Activated naive CD4-positive, alpha-beta T cell treated with anti-CD3 and anti-CD28 coated beads for 36 hours (primary cell): ENCODE measurements around the gene RAPGEF1. TPM values are rescaled to one million over a fixed set of nuclear protein-coding genes. Genes with fewer than 3 reads are reported as not detected.
A peak's percentile ranks its signal among the peaks of the same experiment; 100 is the strongest.

Experiments
- CTCF ChIA-PET: fragments of 350-600 bp; sonication (Branson Sonifier 250); formaldehyde crosslinking; loops from one replicate; lab custom pipeline; 2021; ENCODE audit warnings: antibody characterized with exemption; lab: Charles Lee
- DNase-seq: peaks from one replicate; pipeline ENCODE4 v3.0.0-alpha.2; 2020
- H3K27ac Mint-ChIP-seq: one replicate; pipeline ENCODE4 v1.8.0; 2021; ENCODE audit warnings: mild to moderate bottlenecking, mixed read lengths
- H3K27me3 Mint-ChIP-seq: one replicate; pipeline ENCODE4 v1.8.0; 2021; ENCODE audit warnings: low read depth, mixed read lengths
- H3K36me3 Mint-ChIP-seq: one replicate; pipeline ENCODE4 v1.8.0; 2021; ENCODE audit warnings: low read depth, mixed read lengths
- H3K4me1 Mint-ChIP-seq: one replicate; pipeline ENCODE4 v1.8.0; 2021; ENCODE audit warnings: low read depth, mixed read lengths
- H3K4me3 Mint-ChIP-seq: one replicate; pipeline ENCODE4 v1.8.0; 2021; ENCODE audit warnings: mild to moderate bottlenecking, moderate library complexity, mixed read lengths
- H3K9me3 Mint-ChIP-seq: one replicate; pipeline ENCODE4 v1.8.0; 2021; ENCODE audit warnings: mixed read lengths
- intact Hi-C: fragments of 100-400 bp; cut with micrococcal nuclease; formaldehyde crosslinking; loops from one replicate; pipeline ENCODE4 v1.15.1; 2023
- total RNA-seq, 2 experiments: library from RNA; stranded (reverse); gene quantifications; one replicate each; pipeline ENCODE4 v1.2.3, GENCODE V29; 2021

Gene RAPGEF1
- total RNA-seq, 2 experiments from 2014 or later = 55.9 to 59.9 TPM

GRCh38 chr9:131545786-131546335 lies 194.0 kb downstream of the RAPGEF1 start:
- intact Hi-C loops = no loop called here
- CTCF ChIA-PET = interaction anchor here (1.1 to 1.8 kb wide), 2 partner anchors 39 to 45 kb away, joined by 3 to 6 read pairs; no protein-coding TSS in a partner anchor
- no peak overlapping the region for H3K27ac Mint-ChIP-seq
- peak overlapping the region; percentile 35 for H3K4me3 Mint-ChIP-seq
- H3K27me3 Mint-ChIP-seq = peaks cover 47% of the 10 kb centered on the region
- H3K36me3 Mint-ChIP-seq = peaks cover 8% of the 10 kb centered on the region
- peaks cover 13% of the 10 kb centered on the region for H3K4me1 Mint-ChIP-seq
- H3K9me3 Mint-ChIP-seq = peaks cover 19% of the 10 kb centered on the region
- DNase-seq = no peak

- DNase-seq = no peak
- Mint-ChIP-seq H3K36me3 (peaks cover 8% of the 10 kb centered on the region), H3K4me1 (peaks cover 16% of the 10 kb centered on the region), H3K27ac (no peak within 1 kb of the TSS), H3K27me3 (peaks cover 44% of the 10 kb centered on the region), H3K9me3 (peaks cover 19% of the 10 kb centered on the region), H3K4me3 (peak within 1 kb of the TSS; percentile 65)
- intact Hi-C loops = no loop called here
- CTCF ChIA-PET = interaction anchor here (1.1 to 1.8 kb wide), 2 partner anchors 40 to 44 kb away, joined by 3 to 6 read pairs; no protein-coding TSS in a partner anchor
These were observed 194.7 kb downstream of the RAPGEF1 start, which contains the start of gene PRRT1B for GRCh38 chr9:131545003-131545785. Gene PRRT1B, plus strand, starts transcription at chr9:131545523. Its CDS starts 93 bp downstream, at chr9:131545616.

GRCh38 chr9:131543141-131543540 lies 196.7 kb downstream of the RAPGEF1 start:
- Mint-ChIP-seq H3K9me3 (peaks cover 19% of the 10 kb centered on the region), H3K4me1 (peaks cover 22% of the 10 kb centered on the region), H3K27ac (no peak overlapping the region), H3K27me3 (peaks cover 28% of the 10 kb centered on the region), H3K36me3 (peaks cover 8% of the 10 kb centered on the region), H3K4me3 (no peak overlapping the region)
- no peak for DNase-seq
- intact Hi-C loops = no loop called here
- CTCF ChIA-PET = no interaction called here

GRCh38 chr9:131539223-131539923 lies 200.5 kb downstream of the RAPGEF1 start:
- Mint-ChIP-seq H3K27ac (no peak overlapping the region), H3K27me3 (no peaks in the 10 kb centered on the region), H3K4me3 (no peak overlapping the region), H3K9me3 (peaks cover 19% of the 10 kb centered on the region), H3K36me3 (peaks cover 8% of the 10 kb centered on the region), H3K4me1 (peaks cover 21% of the 10 kb centered on the region)
- intact Hi-C loops = no loop called here
- DNase-seq = peak; percentile 28
- CTCF ChIA-PET = interaction anchor here (0.9 kb wide), 1 partner anchor 22 kb away, joined by 3 read pairs; no protein-coding TSS in a partner anchor

GRCh38 chr9:131537946-131538345 lies 201.9 kb downstream of the RAPGEF1 start:
- DNase-seq = no peak
- no peaks in the 10 kb centered on the region for H3K27me3 Mint-ChIP-seq
- intact Hi-C loops = no loop called here
- H3K4me3 Mint-ChIP-seq = no peak overlapping the region
- peaks cover 2% of the 10 kb centered on the region for H3K36me3 Mint-ChIP-seq
- CTCF ChIA-PET = no interaction called here
- H3K9me3 Mint-ChIP-seq = peaks cover 8% of the 10 kb centered on the region
- no peak overlapping the region for H3K27ac Mint-ChIP-seq
- H3K4me1 Mint-ChIP-seq = peaks cover 25% of the 10 kb centered on the region

GRCh38 chr9:131534721-131535237 lies 205.1 kb downstream of the RAPGEF1 start:
- Mint-ChIP-seq H3K27ac (no peak overlapping the region), H3K4me3 (no peak overlapping the region), H3K36me3 (peaks cover 1% of the 10 kb centered on the region), H3K9me3 (peaks cover 1% of the 10 kb centered on the region), H3K4me1 (peaks cover 24% of the 10 kb centered on the region), H3K27me3 (no peaks in the 10 kb centered on the region)
- intact Hi-C loops = no loop called here
- CTCF ChIA-PET = interaction anchor here (0.7 kb wide), 1 partner anchor 1069 kb away, joined by 3 read pairs; no protein-coding TSS in a partner anchor
- no peak for DNase-seq

- Mint-ChIP-seq H3K27me3 (no peaks in the 10 kb centered on the region), H3K27ac (peak within 1 kb of the TSS; percentile 65), H3K9me3 (no peaks in the 10 kb centered on the region), H3K4me1 (peaks cover 18% of the 10 kb centered on the region), H3K36me3 (peaks cover 13% of the 10 kb centered on the region), H3K4me3 (peak within 1 kb of the TSS; percentile 75)
- CTCF ChIA-PET = no interaction called here
- DNase-seq = peak; percentile 73
- intact Hi-C loops = loop anchor here (1.0 to 2.0 kb wide), 2 partner anchors 27 to 30 kb away; no protein-coding TSS in a partner anchor
These were observed 208.7 kb downstream of the RAPGEF1 start, which contains the start of gene UCK1 for GRCh38 chr9:131530920-131531832. Gene UCK1, minus strand, starts transcription at chr9:131531263. Its CDS starts 89 bp downstream, at chr9:131531174.

- no peaks in the 10 kb centered on the region for H3K27me3 Mint-ChIP-seq
- CTCF ChIA-PET = no interaction called here
- peak overlapping the region; percentile 75 for H3K4me3 Mint-ChIP-seq
- peak; percentile 20 for DNase-seq
- intact Hi-C loops = loop anchor here (2.0 kb wide), 1 partner anchor 30 kb away; no protein-coding TSS in a partner anchor
- peak overlapping the region; percentile 65 for H3K27ac Mint-ChIP-seq
- H3K9me3 Mint-ChIP-seq = no peaks in the 10 kb centered on the region
- peaks cover 14% of the 10 kb centered on the region for H3K36me3 Mint-ChIP-seq
- peaks cover 18% of the 10 kb centered on the region for H3K4me1 Mint-ChIP-seq
These were observed 209.3 kb downstream of the RAPGEF1 start for GRCh38 chr9:131530546-131530919.

GRCh38 chr9:131529597-131530545 lies 210.0 kb downstream of the RAPGEF1 start:
- Mint-ChIP-seq H3K4me3 (peak overlapping the region; percentile 75), H3K36me3 (peaks cover 17% of the 10 kb centered on the region), H3K9me3 (no peaks in the 10 kb centered on the region), H3K4me1 (peaks cover 14% of the 10 kb centered on the region), H3K27ac (peak overlapping the region; percentile 65), H3K27me3 (no peaks in the 10 kb centered on the region)
- intact Hi-C loops = loop anchor here (2.0 kb wide), 1 partner anchor 29 kb away; no protein-coding TSS in a partner anchor
- CTCF ChIA-PET = interaction anchor here (0.9 kb wide), 1 partner anchor 179 kb away, joined by 3 read pairs; no protein-coding TSS in a partner anchor
- DNase-seq = no peak

GRCh38 chr9:131528886-131529505 lies 210.9 kb downstream of the RAPGEF1 start:
- H3K4me1 Mint-ChIP-seq = peaks cover 5% of the 10 kb centered on the region
- H3K27me3 Mint-ChIP-seq = no peaks in the 10 kb centered on the region
- H3K9me3 Mint-ChIP-seq = no peaks in the 10 kb centered on the region
- H3K27ac Mint-ChIP-seq = no peak overlapping the region
- H3K36me3 Mint-ChIP-seq = peaks cover 17% of the 10 kb centered on the region
- CTCF ChIA-PET = interaction anchor here (0.9 kb wide), 1 partner anchor 179 kb away, joined by 3 read pairs; no protein-coding TSS in a partner anchor
- no peak overlapping the region for H3K4me3 Mint-ChIP-seq
- no peak for DNase-seq
- intact Hi-C loops = no loop called here
